ENCODE measurements around the gene ALDH1A2. TPM values are rescaled to one million over a fixed set of nuclear protein-coding genes. Genes with fewer than 3 reads are reported as not detected.

ALDH1A2 gene
- polyA plus RNA-seq, 1 donor (not counting 4 experiments of a cell fraction or from before 2014, with no cell fraction given) = 1.9 TPM

GRCh38 chr15:57951328-57951932, 114.1 kb downstream of the ALDH1A2 start:
- dilution Hi-C loops (cut with MboI; ENCODE audit: extremely low pct_ligation_motif_present, low sequenced_read_pairs) = no loop called here
- no peak for FAIRE-seq

GRCh38 chr15:57950381-57950946, 115.0 kb downstream of the ALDH1A2 start:
- Histone ChIP-seq H3K27ac (ENCODE audit: control insufficient read depth, insufficient read depth, low read length) (no peak overlapping the region), H3K4me3 (ENCODE audit: control insufficient read depth in 2 of 3, extremely low read depth in 1 of 3, insufficient read depth in 2 of 3, low read depth in 1 of 3, low read length in 3 of 3) (no peak overlapping the region), H3K9ac (ENCODE audit: control insufficient read depth, extremely low read depth, insufficient read depth, low read length) (no peak overlapping the region), H3K9me3 (ENCODE audit: control insufficient read depth, low read depth, low read length) (no peaks in the 10 kb centered on the region), H3K4me1 (ENCODE audit: control insufficient read depth, extremely low read depth, insufficient read depth, low read length) (no peaks in the 10 kb centered on the region), H3K9me1 (ENCODE audit: control insufficient read depth, extremely low read depth, insufficient read depth, low read length) (no peaks in the 10 kb centered on the region), H4K20me1 (ENCODE audit: control insufficient read depth, extremely low read depth, insufficient read depth, low read length) (no peaks in the 10 kb centered on the region), H3K36me3 (ENCODE audit: control insufficient read depth in 2 of 2, extremely low read depth in 1 of 2, insufficient read depth in 2 of 2, low read length in 2 of 2) (no peaks in the 10 kb centered on the region), H3K4me2 (ENCODE audit: control insufficient read depth, extremely low read depth, insufficient read depth, low read depth, low read length) (no peak overlapping the region), H3K79me2 (ENCODE audit: control insufficient read depth, insufficient read depth, low read length) (no peaks in the 10 kb centered on the region), H3K27me3 (ENCODE audit: control insufficient read depth, extremely low read depth, insufficient read depth, low read length) (peaks cover 10% of the 10 kb centered on the region), H2AFZ (ENCODE audit: control insufficient read depth, low read length) (no peak overlapping the region)
- TF ChIP-seq EZH2 (IDR thresholded peaks at IDR 0.05; ENCODE audit: low read length) (no peak), CTCF (optimal IDR thresholded peaks at IDR 0.05 in 1 of 3, IDR thresholded peaks at IDR 0.05 in 1 of 3, conservative IDR thresholded peaks at IDR 0.05 in 1 of 3; ENCODE audit: extremely low read depth in 1 of 3, insufficient read depth in 2 of 3, low read length in 3 of 3) (no peak)
- DNase-seq (ENCODE audit: low read depth, low spot score) (no peak), FAIRE-seq (no peak)
- dilution Hi-C loops (cut with MboI; ENCODE audit: extremely low pct_ligation_motif_present, low sequenced_read_pairs) = no loop called here

More at GRCh38 chr15:57951328-57951932, 114.1 kb downstream of the ALDH1A2 start:
- no peak overlapping the region for H3K4me3 ChIP-seq (ENCODE audit: control insufficient read depth in 2 of 3, extremely low read depth in 1 of 3, insufficient read depth in 2 of 3, low read depth in 1 of 3, low read length in 3 of 3)
- TF ChIP-seq CTCF (optimal IDR thresholded peaks at IDR 0.05 in 1 of 3, IDR thresholded peaks at IDR 0.05 in 1 of 3, conservative IDR thresholded peaks at IDR 0.05 in 1 of 3; ENCODE audit: extremely low read depth in 1 of 3, insufficient read depth in 2 of 3, low read length in 3 of 3) (no peak), EZH2 (IDR thresholded peaks at IDR 0.05; ENCODE audit: low read length) (no peak)
- no peaks in the 10 kb centered on the region for H3K79me2 ChIP-seq (ENCODE audit: control insufficient read depth, insufficient read depth, low read length)
- no peak overlapping the region for H2AFZ ChIP-seq (ENCODE audit: control insufficient read depth, low read length)
- no peaks in the 10 kb centered on the region for H4K20me1 ChIP-seq (ENCODE audit: control insufficient read depth, extremely low read depth, insufficient read depth, low read length)
- DNase-seq (ENCODE audit: low read depth, low spot score) = no peak
- no peak overlapping the region for H3K4me2 ChIP-seq (ENCODE audit: control insufficient read depth, extremely low read depth, insufficient read depth, low read depth, low read length)
- no peaks in the 10 kb centered on the region for H3K9me3 ChIP-seq (ENCODE audit: control insufficient read depth, low read depth, low read length)
- no peak overlapping the region for H3K9ac ChIP-seq (ENCODE audit: control insufficient read depth, extremely low read depth, insufficient read depth, low read length)
- no peaks in the 10 kb centered on the region for H3K9me1 ChIP-seq (ENCODE audit: control insufficient read depth, extremely low read depth, insufficient read depth, low read length)
- H3K36me3 ChIP-seq (ENCODE audit: control insufficient read depth in 2 of 2, extremely low read depth in 1 of 2, insufficient read depth in 2 of 2, low read length in 2 of 2) = no peaks in the 10 kb centered on the region
- peaks cover 10% of the 10 kb centered on the region for H3K27me3 ChIP-seq (ENCODE audit: control insufficient read depth, extremely low read depth, insufficient read depth, low read length)
- H3K27ac ChIP-seq (ENCODE audit: control insufficient read depth, insufficient read depth, low read length) = no peak overlapping the region
- no peaks in the 10 kb centered on the region for H3K4me1 ChIP-seq (ENCODE audit: control insufficient read depth, extremely low read depth, insufficient read depth, low read length)

Data from keratinocyte (primary cell).